ENCODE measurements around the gene CNOT9. TPM values are rescaled to one million over a fixed set of nuclear protein-coding genes. Genes with fewer than 3 reads are reported as not detected.

CNOT9 gene
- total and polyA plus RNA-seq, 9 donors = 16.2 to 53.9 (median 33.2) TPM

DNA sequence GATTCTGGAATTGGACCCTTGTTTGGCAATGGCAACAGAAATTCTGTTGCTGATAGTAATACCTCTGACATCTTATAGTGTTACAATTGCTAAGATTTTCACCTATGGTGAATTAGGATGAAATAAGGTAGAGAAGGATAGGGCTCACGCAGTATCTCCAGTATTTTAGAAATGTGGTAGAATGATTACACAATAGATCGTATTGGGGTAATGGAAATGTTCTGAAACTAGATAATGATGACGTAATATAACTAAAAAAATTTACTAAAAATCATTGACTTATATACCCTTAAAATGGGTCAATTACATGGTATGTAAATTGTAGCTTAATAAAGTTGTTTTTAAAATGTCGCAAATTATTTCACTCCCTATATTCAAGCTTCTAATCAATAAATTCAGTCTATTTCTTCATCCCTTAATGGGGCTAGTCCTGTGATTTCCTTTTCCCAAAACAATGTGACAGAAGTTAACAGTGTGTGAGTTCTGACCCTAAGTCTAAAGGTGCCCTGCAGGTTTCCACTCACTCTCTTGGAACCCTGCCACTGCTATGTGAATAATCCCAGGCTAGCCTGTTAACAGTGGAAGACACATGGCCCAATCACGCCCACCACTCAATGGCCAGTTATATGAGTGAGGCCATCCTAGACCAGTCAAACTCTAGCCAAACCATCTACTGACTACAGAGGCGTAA lies 31.7 kb upstream of the CNOT9 start:
- Histone ChIP-seq H3K4me3 (no peak overlapping the region), H3K27ac (no peak overlapping the region), H3K4me1 (ENCODE audit: insufficient read depth) (no peaks in the 10 kb centered on the region), H3K27me3 (no peaks in the 10 kb centered on the region), H3K36me3 (no peaks in the 10 kb centered on the region), H3K9me3 (no peaks in the 10 kb centered on the region)
- TF ChIP-seq POLR2A (IDR thresholded peaks at IDR 0.05) (no peak), EP300 (IDR thresholded peaks at IDR 0.05) (no peak)
- TF ChIP-seq, protein P1, sequence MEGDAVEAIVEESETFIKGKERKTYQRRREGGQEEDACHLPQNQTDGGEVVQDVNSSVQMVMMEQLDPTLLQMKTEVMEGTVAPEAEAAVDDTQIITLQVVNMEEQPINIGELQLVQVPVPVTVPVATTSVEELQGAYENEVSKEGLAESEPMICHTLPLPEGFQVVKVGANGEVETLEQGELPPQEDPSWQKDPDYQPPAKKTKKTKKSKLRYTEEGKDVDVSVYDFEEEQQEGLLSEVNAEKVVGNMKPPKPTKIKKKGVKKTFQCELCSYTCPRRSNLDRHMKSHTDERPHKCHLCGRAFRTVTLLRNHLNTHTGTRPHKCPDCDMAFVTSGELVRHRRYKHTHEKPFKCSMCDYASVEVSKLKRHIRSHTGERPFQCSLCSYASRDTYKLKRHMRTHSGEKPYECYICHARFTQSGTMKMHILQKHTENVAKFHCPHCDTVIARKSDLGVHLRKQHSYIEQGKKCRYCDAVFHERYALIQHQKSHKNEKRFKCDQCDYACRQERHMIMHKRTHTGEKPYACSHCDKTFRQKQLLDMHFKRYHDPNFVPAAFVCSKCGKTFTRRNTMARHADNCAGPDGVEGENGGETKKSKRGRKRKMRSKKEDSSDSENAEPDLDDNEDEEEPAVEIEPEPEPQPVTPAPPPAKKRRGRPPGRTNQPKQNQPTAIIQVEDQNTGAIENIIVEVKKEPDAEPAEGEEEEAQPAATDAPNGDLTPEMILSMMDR (IDR thresholded peaks at IDR 0.05) = no peak
- intact Hi-C loops (cut with DNase I) = no loop called here
- DNase-seq = no peak
- WGBS, 3 donors = 89 to 90% (median 89%) methylated on average over 6 of the region's 6 CpGs

DNA sequence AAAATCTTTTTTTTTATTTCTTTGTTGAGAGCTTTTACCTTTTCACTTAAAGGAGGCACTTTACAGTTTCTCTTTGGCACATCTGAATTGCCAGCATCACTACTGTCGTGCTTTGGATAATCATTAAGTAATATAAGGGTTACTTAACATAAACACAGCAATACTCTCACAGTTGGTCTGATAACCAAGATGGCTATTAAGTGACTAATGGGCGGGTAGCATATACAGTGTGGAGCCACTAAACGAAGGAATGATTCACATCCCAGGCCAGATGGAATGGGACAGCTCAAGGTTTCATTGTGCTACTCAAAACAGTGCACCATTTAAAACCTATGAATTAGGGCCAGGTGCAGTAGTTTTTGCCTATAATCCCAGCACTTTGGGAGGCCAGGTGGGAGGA lies 28.6 kb upstream of the CNOT9 start:
- Histone ChIP-seq H3K9me3 (no peaks in the 10 kb centered on the region), H3K36me3 (no peaks in the 10 kb centered on the region), H3K4me1 (ENCODE audit: insufficient read depth) (no peaks in the 10 kb centered on the region), H3K4me3 (no peak overlapping the region), H3K27me3 (no peaks in the 10 kb centered on the region), H3K27ac (no peak overlapping the region)
- no peak for TF ChIP-seq EP300 (IDR thresholded peaks at IDR 0.05)
- no peak for TF ChIP-seq POLR2A (IDR thresholded peaks at IDR 0.05)
- TF ChIP-seq, protein P1 (IDR thresholded peaks at IDR 0.05) = no peak
- WGBS, 3 donors = 91 to 95% (median 91%) methylated on average over 3 of the region's 3 CpGs
- DNase-seq = no peak
- intact Hi-C loops (cut with DNase I) = no loop called here

DNA sequence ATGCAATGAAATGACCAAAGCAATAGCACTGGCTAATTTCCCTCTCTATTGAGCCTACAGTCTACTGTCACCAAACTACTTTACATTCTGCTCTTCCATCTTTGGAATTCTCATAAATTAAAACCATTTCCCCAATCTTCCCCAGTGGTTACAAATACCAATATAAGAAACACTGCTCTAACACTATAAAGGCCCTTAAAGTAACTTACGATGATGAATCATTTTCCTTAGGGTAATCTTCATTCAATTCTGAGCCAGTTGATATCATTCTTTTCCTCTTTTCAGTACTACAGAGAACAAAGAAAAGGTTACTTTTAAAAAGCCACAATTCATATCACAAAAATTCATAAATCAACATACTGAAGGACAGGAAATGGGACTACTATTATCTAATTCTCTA lies 22.6 kb upstream of the CNOT9 start:
- Histone ChIP-seq H3K9me3 (no peaks in the 10 kb centered on the region), H3K4me3 (no peak overlapping the region), H3K27me3 (no peaks in the 10 kb centered on the region), H3K27ac (no peak overlapping the region), H3K36me3 (no peaks in the 10 kb centered on the region), H3K4me1 (ENCODE audit: insufficient read depth) (no peaks in the 10 kb centered on the region)
- DNase-seq = no peak
- TF ChIP-seq EP300 (IDR thresholded peaks at IDR 0.05) = no peak
- TF ChIP-seq, protein P1 (IDR thresholded peaks at IDR 0.05) = no peak
- TF ChIP-seq POLR2A (IDR thresholded peaks at IDR 0.05) = no peak
- intact Hi-C loops (cut with DNase I) = no loop called here
- WGBS, 3 donors = 96 to 100% (median 100%) methylated on average over 1 of the region's 1 CpG

DNA sequence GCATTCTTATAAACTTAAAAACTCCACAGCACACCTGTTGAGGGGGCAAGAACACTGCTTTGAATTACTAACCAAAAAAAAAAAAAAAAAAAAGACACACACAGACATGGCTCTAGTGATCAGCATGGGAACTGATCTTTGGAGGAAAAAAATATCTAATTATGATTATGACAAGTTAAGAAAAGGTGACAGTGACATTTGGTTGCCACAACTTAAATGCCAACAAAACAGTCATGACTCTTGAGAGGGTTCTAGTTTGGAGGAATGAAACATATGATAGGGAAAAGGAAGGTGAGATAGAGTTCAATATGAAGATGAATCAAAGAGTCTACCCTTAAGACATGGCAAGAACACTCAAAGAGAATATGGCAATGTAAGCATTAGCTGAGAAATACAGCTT lies 21.1 kb upstream of the CNOT9 start:
- H3K4me1 ChIP-seq (ENCODE audit: insufficient read depth) = no peaks in the 10 kb centered on the region
- H3K27me3 ChIP-seq = no peaks in the 10 kb centered on the region
- H3K27ac ChIP-seq = no peak overlapping the region
- no peak overlapping the region for H3K4me3 ChIP-seq
- no peaks in the 10 kb centered on the region for H3K9me3 ChIP-seq
- DNase-seq = no peak
- intact Hi-C loops (cut with DNase I) = no loop called here
- TF ChIP-seq, protein P1 (IDR thresholded peaks at IDR 0.05) = no peak
- TF ChIP-seq POLR2A (IDR thresholded peaks at IDR 0.05) (no peak), EP300 (IDR thresholded peaks at IDR 0.05) (no peak)
- H3K36me3 ChIP-seq = no peaks in the 10 kb centered on the region
